ENCODE measurements around the gene SCUBE3.

The SCUBE3 gene

GRCh38 chr6:35213824-35214756 is at the start of gene SCUBE3:
Gene SCUBE3, plus strand, starts transcription at chr6:35213956. Its CDS starts 463 bp downstream, at chr6:35214419.
- peak; percentile 25 for DNase-seq

- DNase-seq: no peak
Measured at GRCh38 chr6:35164277-35164676, 49.5 kb upstream of the SCUBE3 start.

- DNase-seq: no peak
Measured at GRCh38 chr6:35164868-35165267, 48.9 kb upstream of the SCUBE3 start.

GRCh38 chr6:35165630-35166071 is 48.1 kb upstream of the SCUBE3 start:
- DNase-seq: no peak

- no peak for DNase-seq
Measured at GRCh38 chr6:35166116-35166515, 47.6 kb upstream of the SCUBE3 start.

GRCh38 chr6:35166520-35166919 is 47.2 kb upstream of the SCUBE3 start:
- DNase-seq: no peak

- DNase-seq: no peak
Measured at GRCh38 chr6:35167505-35167904, 46.3 kb upstream of the SCUBE3 start.

GRCh38 chr6:35168461-35168861 is 45.3 kb upstream of the SCUBE3 start:
- no peak for DNase-seq

GRCh38 chr6:35170166-35170565 is 43.6 kb upstream of the SCUBE3 start:
- DNase-seq: no peak

GRCh38 chr6:35170891-35171290 is 42.9 kb upstream of the SCUBE3 start:
- no peak for DNase-seq

- DNase-seq: no peak
Measured at GRCh38 chr6:35173044-35173426, 40.7 kb upstream of the SCUBE3 start.

GRCh38 chr6:35173427-35174087 is 40.2 kb upstream of the SCUBE3 start:
- DNase-seq: no peak

- DNase-seq: no peak
Measured at GRCh38 chr6:35174088-35174434, 39.7 kb upstream of the SCUBE3 start.

- DNase-seq: no peak
Measured at GRCh38 chr6:35174501-35174900, 39.3 kb upstream of the SCUBE3 start.

- DNase-seq: no peak
Measured at GRCh38 chr6:35176301-35177024, 37.3 kb upstream of the SCUBE3 start.

- DNase-seq: no peak
Measured at GRCh38 chr6:35177157-35177556, 36.6 kb upstream of the SCUBE3 start.

- no peak for DNase-seq
Measured at GRCh38 chr6:35177596-35177995, 36.2 kb upstream of the SCUBE3 start.

- no peak for DNase-seq
Measured at GRCh38 chr6:35178012-35178411, 35.7 kb upstream of the SCUBE3 start.

- DNase-seq: no peak
Measured at GRCh38 chr6:35178932-35179832, 34.6 kb upstream of the SCUBE3 start.

GRCh38 chr6:35179901-35180535 is 33.7 kb upstream of the SCUBE3 start:
- DNase-seq: no peak

GRCh38 chr6:35181308-35181932 is 32.3 kb upstream of the SCUBE3 start:
- no peak for DNase-seq

Measured in RPMI8226 (cell line).